ENCODE data around the gene ANO7.
A peak's percentile ranks its signal among the peaks of the same experiment; 100 is the strongest.

Gene ANO7

GRCh38 chr2:241252778-241253475 lies 64.5 kb downstream of the ANO7 start:
- no peak for DNase-seq

- no peak for DNase-seq
Measured at GRCh38 chr2:241254904-241255351, 66.5 kb downstream of the ANO7 start.

- no peak for DNase-seq
Measured at GRCh38 chr2:241255542-241256167, 67.2 kb downstream of the ANO7 start.

- no peak for DNase-seq
Measured at GRCh38 chr2:241256168-241256545, 67.7 kb downstream of the ANO7 start.

- no peak for DNase-seq
Measured at GRCh38 chr2:241257419-241258032, 69.0 kb downstream of the ANO7 start.

- no peak for DNase-seq
Measured at GRCh38 chr2:241258505-241259280, 70.2 kb downstream of the ANO7 start.

- DNase-seq, result no peak
Measured at GRCh38 chr2:241260911-241261310, 72.4 kb downstream of the ANO7 start.

GRCh38 chr2:241261628-241262027 lies 73.2 kb downstream of the ANO7 start:
- no peak for DNase-seq

- DNase-seq, result no peak
Measured at GRCh38 chr2:241263061-241263460, 74.6 kb downstream of the ANO7 start.

- no peak for DNase-seq
Measured at GRCh38 chr2:241265506-241265905, 77.0 kb downstream of the ANO7 start.

- DNase-seq, result no peak
Measured at GRCh38 chr2:241267249-241268067, 79.0 kb downstream of the ANO7 start.

- DNase-seq, result no peak
Measured at GRCh38 chr2:241268306-241268705, 79.8 kb downstream of the ANO7 start.

GRCh38 chr2:241268716-241269445 lies 80.4 kb downstream of the ANO7 start:
- DNase-seq, result peak; percentile 31

GRCh38 chr2:241269707-241270520 lies 81.4 kb downstream of the ANO7 start:
- DNase-seq, result no peak

- no peak for DNase-seq
Measured at GRCh38 chr2:241270531-241270930, 82.1 kb downstream of the ANO7 start.

- peak; percentile 78 for DNase-seq
Measured at GRCh38 chr2:241271706-241272302, 83.3 kb downstream of the ANO7 start.

- peak; percentile 82 for DNase-seq
Measured at GRCh38 chr2:241272303-241273209, 84.1 kb downstream of the ANO7 start.

GRCh38 chr2:241273210-241274020 lies 84.9 kb downstream of the ANO7 start:
- DNase-seq, result no peak

Data from fibroblast of skin of abdomen (primary cell).